Effector CD4-positive, alpha-beta T cell (primary cell): Measurements from ENCODE around the gene TXNDC11.
A peak's percentile ranks its signal among the peaks of the same experiment; 100 is the strongest.
"Not testable (repeated sequence)": the region's sequence is repeated elsewhere in the genome, so short reads cannot be mapped to it uniquely, and the experiment has no call there.

Source experiments
- DNase-seq: peaks from one replicate; pipeline ENCODE4 v3.0.0-alpha.2; 2020
- total RNA-seq: gene quantifications from one replicate; lab custom pipeline; 2026; lab: John Stamatoyannopoulos, UW

The TXNDC11 gene, protein sequence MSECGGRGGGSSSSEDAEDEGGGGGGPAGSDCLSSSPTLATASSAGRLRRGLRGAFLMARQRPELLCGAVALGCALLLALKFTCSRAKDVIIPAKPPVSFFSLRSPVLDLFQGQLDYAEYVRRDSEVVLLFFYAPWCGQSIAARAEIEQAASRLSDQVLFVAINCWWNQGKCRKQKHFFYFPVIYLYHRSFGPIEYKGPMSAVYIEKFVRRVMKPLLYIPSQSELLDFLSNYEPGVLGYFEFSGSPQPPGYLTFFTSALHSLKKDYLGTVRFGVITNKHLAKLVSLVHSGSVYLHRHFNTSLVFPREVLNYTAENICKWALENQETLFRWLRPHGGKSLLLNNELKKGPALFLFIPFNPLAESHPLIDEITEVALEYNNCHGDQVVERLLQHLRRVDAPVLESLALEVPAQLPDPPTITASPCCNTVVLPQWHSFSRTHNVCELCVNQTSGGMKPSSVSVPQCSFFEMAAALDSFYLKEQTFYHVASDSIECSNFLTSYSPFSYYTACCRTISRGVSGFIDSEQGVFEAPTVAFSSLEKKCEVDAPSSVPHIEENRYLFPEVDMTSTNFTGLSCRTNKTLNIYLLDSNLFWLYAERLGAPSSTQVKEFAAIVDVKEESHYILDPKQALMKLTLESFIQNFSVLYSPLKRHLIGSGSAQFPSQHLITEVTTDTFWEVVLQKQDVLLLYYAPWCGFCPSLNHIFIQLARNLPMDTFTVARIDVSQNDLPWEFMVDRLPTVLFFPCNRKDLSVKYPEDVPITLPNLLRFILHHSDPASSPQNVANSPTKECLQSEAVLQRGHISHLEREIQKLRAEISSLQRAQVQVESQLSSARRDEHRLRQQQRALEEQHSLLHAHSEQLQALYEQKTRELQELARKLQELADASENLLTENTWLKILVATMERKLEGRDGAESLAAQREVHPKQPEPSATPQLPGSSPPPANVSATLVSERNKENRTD
- 160 reads per million, percentile 90 among the genes with 10 or more reads in this experiment for total RNA-seq

GRCh38 chr16:11742536-11743307 lies at the start of gene TXNDC11:
Gene TXNDC11 (minus strand): TSS chr16:11742857. CDS start chr16:11742730, 127 bp downstream.
- DNase-seq = peak; percentile 99

GRCh38 chr16:11791144-11791828 lies 48.6 kb upstream of the TXNDC11 start:
- DNase-seq = no peak

- no peak for DNase-seq
These were observed 46.3 kb upstream of the TXNDC11 start for GRCh38 chr16:11788914-11789313.

DNA sequence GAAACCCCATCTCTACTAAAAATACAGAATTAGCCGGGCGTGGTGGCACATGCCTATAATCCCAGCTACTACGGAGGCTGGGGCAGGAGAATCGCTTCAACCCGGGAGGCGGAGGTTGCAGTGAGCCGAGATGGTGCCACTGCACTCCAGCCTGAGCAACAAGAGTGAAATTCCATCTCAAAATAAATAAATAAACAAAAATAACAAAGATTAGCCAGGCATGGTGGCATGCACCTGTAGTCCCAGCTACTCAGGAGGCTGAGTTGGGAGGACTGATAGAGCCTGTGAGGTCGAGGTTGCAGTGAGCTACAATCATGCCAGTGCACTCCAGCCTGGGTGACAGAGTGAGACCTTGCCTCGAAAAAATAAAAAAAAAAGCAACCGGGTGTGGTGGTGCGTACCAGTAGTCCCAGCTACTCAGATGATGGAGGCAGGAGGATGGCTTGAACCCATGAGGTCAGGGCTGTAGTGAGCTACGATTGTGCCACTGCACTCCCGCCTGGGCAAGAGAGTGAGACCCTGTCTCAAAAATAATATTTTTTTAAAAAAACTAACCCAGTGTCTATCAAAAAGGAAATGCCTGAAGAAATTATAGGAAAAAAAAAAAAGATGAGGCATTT lies 42.4 kb upstream of the TXNDC11 start:
- not testable (repeated sequence) for DNase-seq

DNA sequence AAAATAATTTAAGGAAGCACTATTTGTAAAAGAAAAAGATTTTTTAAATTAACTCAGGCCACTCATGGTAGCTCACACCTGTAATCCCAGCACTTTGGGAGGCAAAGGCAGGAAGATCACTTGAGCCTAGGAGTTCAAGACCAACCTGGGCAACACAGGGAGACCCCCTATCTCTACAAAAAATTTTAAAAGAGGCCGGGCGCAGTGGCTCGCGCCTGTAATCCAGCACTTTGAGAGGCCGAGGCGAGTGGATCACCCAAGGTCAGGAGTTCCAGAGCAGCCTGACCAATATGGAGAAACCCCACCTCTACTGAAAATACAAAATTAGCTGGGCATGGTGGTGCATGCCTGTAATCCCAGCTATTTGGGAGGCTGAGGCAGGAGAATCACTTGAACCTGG lies 41.7 kb upstream of the TXNDC11 start:
- not testable (repeated sequence) for DNase-seq

DNA sequence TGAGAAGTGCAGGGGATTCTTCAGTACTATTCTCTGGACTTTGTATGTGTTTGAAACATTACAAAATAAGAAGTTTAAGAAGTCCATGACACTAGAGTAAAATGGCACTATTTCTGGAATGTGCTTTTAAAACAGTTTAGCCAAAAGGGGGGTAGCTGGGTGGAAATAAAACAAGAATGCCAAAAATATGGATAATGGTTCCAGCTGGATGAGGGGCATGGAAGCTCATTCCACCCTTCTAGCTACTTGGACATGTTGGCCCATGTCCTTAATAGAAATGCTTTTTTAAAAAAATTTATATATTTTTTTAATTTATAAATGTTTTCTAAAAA lies 41.3 kb upstream of the TXNDC11 start:
- DNase-seq = no peak

DNA sequence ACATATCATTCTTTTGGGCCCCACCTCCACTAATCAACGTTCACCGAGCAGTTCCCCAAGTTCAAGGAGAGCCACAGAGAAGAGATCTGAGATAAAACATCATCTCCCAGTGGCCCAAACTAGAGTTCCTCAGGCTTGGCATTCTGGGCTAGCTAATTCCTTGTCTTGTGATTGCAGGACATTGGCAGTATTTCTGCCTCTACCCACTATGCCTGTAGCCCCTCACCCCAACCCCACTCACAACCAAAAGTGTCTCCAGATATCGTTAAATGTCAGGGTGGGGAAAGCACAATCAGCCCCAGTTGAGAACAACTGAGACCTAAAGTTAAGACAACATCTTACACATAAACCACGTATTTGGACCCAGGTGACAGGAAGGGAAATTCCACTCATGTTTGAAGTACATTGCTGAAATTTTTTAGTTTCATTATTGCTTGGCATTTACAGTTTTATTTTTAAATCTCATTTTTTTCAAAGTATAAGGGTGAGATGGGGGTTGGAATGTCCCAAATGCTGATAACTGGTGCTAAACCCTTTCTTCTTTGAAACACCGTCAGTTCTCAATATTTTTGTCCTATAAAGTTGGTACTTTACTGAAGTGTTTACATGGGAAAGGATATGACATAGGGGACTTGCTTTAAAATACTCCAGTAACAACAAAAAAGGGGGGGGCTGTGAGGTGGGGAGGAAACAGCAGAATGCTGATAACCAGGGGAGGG lies 40.8 kb upstream of the TXNDC11 start:
- DNase-seq = peak; percentile 54

DNA sequence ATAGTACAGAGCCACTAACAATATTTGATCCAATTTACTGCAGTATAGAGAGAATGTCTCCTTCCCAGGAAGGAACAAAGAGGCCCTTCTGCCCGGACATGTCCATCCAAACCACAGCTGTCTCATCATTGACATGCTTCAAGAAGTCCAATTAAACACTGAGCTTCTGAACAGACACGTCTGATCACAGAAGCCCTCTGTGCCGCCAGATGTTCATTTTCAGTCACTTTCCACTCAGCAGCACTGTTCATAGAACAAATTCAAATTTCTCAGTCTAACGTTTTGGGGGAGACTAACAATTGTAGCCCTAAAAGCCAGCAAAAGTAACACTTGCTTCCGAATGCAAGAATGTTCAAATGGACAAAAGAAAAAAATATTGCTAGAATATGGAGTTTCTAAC lies 39.1 kb upstream of the TXNDC11 start:
- DNase-seq = no peak

DNA sequence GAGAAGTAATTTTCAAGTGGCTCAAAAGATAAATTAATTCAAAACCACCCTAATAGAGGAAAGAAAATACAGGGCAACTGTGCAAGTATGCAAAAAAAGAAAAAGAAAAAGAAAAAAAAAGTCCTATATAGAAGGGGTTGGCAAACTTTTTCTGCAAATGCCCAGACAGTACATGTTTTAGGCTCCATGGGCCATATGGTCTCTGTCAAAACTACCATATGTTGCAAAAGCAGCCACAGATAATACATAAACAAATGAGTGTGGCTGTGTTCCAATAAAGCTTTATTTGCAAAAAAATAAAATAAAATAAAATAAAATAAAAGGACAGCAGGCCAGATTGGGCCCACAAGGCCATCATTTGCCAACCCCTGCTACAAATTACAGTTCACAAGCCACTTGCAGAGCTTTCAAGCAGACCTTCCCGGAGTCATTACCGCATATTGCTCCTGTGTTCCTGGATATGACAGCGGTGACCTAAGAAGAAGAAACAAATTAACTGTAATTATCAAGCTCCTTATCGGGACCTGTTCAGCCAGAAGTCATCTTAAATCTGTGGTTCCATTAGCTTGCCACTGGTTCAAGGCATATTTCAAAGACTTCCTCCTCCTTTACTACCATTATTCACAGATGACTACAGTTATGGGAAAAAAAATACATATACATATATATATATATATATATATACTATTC lies 38.5 kb upstream of the TXNDC11 start:
- DNase-seq = no peak

DNA sequence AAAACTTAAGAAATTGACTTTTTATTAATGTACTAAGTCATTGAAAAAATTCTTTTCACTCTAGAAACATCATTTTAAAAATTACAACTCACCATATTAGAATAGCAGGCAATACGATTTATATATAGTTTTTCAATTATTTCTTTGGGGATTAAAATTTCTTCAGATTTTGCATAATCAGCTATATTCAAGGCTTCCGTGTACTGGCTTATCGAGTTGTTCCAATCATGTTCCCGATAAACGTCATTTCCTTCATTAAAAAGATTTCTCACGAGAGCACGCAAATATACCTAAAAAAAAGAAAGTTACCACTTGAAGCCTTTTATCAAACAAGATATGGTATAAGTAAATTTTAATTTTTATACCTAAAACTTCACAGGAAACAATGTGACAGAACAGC lies 36.4 kb upstream of the TXNDC11 start:
- DNase-seq = no peak

GRCh38 chr16:11774065-11774626 lies 31.5 kb upstream of the TXNDC11 start:
- DNase-seq = no peak

DNA sequence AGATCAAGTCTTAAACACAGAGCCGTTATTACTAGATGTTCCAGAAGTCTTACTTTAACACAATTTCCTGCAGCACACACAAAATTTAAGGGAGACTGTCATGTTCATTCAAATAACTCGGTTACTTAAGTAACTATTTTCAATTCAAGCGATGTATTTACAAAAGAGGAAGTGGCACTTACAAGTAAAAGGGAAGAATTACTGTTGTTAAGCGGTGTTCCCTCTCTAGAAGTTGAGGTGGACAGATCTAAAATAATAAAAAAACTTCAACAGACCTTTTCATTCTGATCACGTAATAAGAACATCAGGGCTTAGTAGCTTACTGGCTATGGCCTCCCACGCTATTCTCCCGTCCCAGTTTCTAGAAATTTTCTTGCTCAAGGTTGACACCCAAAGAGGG lies 26.2 kb upstream of the TXNDC11 start:
- no peak for DNase-seq

DNA sequence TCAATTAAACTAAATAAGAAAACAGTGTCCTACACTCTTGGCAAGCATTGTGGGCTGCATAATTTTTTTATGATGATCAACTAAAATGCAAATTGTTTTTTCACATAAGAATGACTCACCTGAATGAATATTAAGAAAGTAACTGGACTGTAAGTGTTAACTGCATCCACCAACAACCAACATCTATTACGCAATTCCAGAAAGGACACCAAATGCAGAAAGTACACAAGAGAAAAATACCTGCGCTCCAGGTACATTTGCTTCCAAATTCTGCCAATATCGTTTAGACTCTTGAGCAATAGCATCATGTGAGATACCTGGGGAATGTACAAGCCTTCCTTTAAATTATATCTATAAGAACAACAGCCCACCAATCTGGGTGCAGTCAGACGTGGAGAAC lies 19.8 kb upstream of the TXNDC11 start:
- no peak for DNase-seq

DNA sequence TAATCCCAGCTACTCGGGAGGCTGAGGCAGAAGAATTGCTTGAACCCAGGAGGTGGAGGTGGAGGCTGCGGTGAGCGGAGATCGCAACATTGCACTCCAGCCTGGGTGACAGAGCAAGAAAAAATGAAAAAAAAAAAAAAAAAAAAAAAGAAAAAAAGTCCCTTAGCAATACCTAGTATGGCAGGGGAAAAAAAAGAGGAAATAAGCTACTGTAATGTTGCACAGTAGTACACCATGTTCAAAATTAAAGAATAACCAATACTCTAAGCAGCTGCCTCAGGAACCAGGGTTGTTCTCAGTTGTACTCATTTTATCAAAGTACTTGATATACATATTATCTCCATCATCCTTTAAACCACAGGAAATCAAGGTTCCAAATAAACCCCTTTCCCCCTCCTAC lies 17.3 kb upstream of the TXNDC11 start:
- no peak for DNase-seq

- no peak for DNase-seq
These were observed 16.6 kb upstream of the TXNDC11 start for GRCh38 chr16:11759163-11759834.

GRCh38 chr16:11757671-11758545 lies 15.3 kb upstream of the TXNDC11 start:
- DNase-seq = no peak

GRCh38 chr16:11756248-11756647 lies 13.6 kb upstream of the TXNDC11 start:
- DNase-seq = no peak

- no peak for DNase-seq
These were observed 12.5 kb upstream of the TXNDC11 start for GRCh38 chr16:11755022-11755760.
